ENCODE measurements around the gene DDIT4.

DDIT4 gene

GRCh38 chr10:72319416-72320254 is 45.9 kb downstream of the DDIT4 start:
- peak; percentile 45 for DNase-seq

GRCh38 chr10:72320676-72321247 is 47.0 kb downstream of the DDIT4 start:
- DNase-seq, result peak; percentile 93

DNA sequence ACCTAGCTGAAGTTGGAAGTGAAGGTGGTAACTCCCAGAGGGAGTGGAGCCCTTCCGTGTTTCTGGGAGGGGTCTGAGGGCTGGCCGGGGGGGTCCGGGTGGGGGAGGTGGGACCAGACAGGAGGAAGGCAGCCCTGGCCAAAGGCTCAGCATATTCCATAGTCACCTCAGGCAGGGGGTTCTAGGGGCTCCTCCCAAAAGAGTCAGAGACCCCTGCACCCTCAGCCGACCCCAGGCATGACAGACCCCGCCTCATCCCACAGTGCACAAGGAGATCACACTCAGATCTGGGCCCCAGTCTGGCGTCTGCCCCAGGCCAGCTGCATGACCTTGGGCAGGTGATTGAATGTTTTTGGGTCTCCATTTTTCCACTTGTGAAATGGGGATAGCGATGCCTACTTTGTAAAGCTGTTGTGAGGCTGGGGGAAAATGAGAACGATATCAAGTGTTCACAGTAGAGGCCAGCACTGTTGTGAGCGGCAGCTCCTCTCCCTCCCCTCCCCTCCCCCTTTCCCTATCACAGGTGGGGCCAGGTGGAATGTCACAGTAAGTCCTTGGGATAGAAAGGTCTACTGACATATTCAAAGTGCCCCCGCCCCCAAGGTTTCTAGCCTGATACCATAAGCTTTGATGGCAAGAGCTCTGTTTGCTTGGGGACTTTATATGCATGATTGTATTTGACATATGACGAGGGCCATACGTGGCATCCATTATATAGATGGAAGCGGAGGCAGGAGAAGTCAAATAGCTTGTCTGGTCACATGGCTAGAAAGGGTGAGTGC is 47.7 kb downstream of the DDIT4 start:
- DNase-seq, result no peak

- DNase-seq, result no peak
Observed at GRCh38 chr10:72322030-72322279, 48.2 kb downstream of the DDIT4 start.

GRCh38 chr10:72322280-72323058 is 48.7 kb downstream of the DDIT4 start:
- DNase-seq, result no peak

DNA sequence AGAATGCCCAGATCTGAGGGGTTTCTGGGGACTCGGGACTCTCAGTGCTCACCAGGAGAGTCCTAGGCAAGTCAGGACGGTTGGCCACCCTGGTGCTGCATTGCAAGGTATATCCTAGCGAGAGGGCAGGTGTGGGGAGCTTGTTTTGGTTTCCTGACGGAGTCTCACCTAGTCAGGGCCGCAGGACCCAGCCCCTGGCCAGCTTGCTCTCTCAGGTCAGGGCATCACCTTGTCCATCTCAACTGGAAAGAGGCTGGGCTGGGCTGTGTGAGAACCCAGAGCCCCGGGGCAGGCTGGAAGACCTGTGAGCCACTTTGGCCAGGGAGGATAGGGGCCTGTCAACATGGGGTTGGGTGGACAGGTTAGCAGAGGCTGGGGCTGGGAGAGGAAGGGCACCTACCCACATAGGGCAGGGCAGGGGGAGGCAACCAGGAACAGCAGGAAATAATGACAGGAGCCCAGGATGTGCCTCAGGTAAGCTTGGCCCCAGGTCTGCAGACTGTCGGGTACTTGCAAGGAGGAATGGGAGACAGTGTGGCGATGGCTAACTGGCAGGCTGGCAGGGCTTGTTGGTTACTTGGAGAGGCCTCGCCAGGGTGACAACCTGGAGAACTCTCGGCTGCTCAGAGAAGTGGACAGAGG is 49.5 kb downstream of the DDIT4 start:
- DNase-seq, result no peak

- DNase-seq, result no peak
Observed at GRCh38 chr10:72323771-72324191, 50.1 kb downstream of the DDIT4 start.

All from NCI-H1694 treated with DMSO at 0.1 percent for 48 hours (cell line).